ENCODE measurements around the gene SRP68. TPM values are rescaled to one million over a fixed set of nuclear protein-coding genes. Genes with fewer than 3 reads are reported as not detected.

Gene SRP68
- total and polyA plus RNA-seq, 2 of the 8 experiments (the other 6 are each of a cell fraction or from before 2014, with no cell fraction given): 57.7 to 83.5 TPM

DNA sequence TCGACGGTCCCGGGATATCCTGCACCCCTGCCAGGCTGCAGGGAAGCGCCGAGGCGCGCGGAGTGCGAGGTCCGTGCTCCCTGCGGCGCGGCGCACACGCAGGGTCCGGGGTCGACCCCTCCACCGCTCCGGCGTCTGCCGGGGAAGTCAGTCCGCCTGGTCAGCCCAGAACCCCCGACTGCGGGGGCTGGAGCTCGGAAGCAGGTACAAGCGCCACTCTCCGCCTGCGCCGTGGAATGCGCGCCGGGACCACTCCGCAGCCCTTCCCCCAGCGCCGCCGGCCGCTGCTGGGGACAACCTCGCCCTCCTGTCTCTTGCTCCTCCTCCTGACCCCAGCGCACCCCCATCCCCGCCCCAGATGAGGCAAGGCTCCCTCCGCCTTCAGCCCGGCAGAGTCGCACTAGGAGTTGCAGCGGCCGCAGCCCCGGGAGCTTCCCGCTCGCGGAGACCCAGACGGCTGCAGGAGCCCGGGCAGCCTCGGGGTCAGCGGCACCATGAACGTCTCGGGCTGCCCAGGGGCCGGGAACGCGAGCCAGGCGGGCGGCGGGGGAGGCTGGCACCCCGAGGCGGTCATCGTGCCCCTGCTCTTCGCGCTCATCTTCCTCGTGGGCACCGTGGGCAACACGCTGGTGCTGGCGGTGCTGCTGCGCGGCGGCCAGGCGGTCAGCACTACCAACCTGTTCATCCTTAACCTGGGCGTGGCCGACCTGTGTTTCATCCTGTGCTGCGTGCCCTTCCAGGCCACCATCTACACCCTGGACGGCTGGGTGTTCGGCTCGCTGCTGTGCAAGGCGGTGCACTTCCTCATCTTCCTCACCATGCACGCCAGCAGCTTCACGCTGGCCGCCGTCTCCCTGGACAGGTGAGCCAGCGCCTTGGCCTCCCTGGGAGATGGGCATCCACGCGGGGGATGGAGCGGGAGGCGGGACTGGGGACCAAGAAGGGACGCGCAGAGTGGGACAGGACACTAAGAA, 2.4 kb upstream of the SRP68 start, which contains the start of gene GALR2 (continued):
- no peak for TF ChIP-seq TAF7 (optimal IDR thresholded peaks at IDR 0.05; ENCODE audit: borderline replicate concordance, low read depth, low read length)
- no peak for TF ChIP-seq YY1 (IDR thresholded peaks at IDR 0.05; ENCODE audit: low read depth, low read length)
- TF ChIP-seq CTBP2 (IDR thresholded peaks at IDR 0.05; ENCODE audit: borderline replicate concordance, insufficient read depth, insufficient read length, low read length): no peak
- TF ChIP-seq SP4 (IDR thresholded peaks at IDR 0.05; ENCODE audit: low read length): no peak
- TF ChIP-seq, protein P1, sequence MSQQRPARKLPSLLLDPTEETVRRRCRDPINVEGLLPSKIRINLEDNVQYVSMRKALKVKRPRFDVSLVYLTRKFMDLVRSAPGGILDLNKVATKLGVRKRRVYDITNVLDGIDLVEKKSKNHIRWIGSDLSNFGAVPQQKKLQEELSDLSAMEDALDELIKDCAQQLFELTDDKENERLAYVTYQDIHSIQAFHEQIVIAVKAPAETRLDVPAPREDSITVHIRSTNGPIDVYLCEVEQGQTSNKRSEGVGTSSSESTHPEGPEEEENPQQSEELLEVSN (IDR thresholded peaks at IDR 0.05): 0 out of 2 replicates have a peak, but pooled peaks have one; percentile 23
- TF ChIP-seq RXRA (IDR thresholded peaks at IDR 0.05; ENCODE audit: insufficient read depth, low read depth, low read length): no peak
- TF ChIP-seq HDAC2 (IDR thresholded peaks at IDR 0.05; ENCODE audit: borderline replicate concordance in 1 of 2, low read depth in 2 of 2, low read length in 2 of 2): no peak
- no peak for TF ChIP-seq GABPA (IDR thresholded peaks at IDR 0.05; ENCODE audit: borderline replicate concordance, insufficient read depth, low read length)
- TF ChIP-seq, protein P2, sequence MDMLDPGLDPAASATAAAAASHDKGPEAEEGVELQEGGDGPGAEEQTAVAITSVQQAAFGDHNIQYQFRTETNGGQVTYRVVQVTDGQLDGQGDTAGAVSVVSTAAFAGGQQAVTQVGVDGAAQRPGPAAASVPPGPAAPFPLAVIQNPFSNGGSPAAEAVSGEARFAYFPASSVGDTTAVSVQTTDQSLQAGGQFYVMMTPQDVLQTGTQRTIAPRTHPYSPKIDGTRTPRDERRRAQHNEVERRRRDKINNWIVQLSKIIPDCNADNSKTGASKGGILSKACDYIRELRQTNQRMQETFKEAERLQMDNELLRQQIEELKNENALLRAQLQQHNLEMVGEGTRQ (IDR thresholded peaks at IDR 0.05; ENCODE audit: low read length): no peak
- no peak for TF ChIP-seq SIN3A (conservative IDR thresholded peaks at IDR 0.05 in 1 of 2, IDR thresholded peaks at IDR 0.05 in 1 of 2; ENCODE audit: low read depth in 1 of 2, low read length in 2 of 2)
- TF ChIP-seq SP2 (IDR thresholded peaks at IDR 0.05; ENCODE audit: low read length): no peak
- no peak for TF ChIP-seq NANOG (IDR thresholded peaks at IDR 0.05; ENCODE audit: insufficient read depth, low read depth, low read length, poor library complexity, severe bottlenecking)
- TF ChIP-seq, protein P3, sequence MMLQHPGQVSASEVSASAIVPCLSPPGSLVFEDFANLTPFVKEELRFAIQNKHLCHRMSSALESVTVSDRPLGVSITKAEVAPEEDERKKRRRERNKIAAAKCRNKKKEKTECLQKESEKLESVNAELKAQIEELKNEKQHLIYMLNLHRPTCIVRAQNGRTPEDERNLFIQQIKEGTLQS (IDR thresholded peaks at IDR 0.05; ENCODE audit: insufficient read depth, low read depth, low read length): no peak
- no peak; the same call in 1 of the 2 replicates for TF ChIP-seq CREB1 (IDR thresholded peaks at IDR 0.05)
- TF ChIP-seq KDM5A (IDR thresholded peaks at IDR 0.05; ENCODE audit: low read length): no peak
- TF ChIP-seq GTF2F1 (IDR thresholded peaks at IDR 0.05; ENCODE audit: borderline replicate concordance, low read depth, low read length): no peak
- no peak for TF ChIP-seq BACH1 (IDR thresholded peaks at IDR 0.05; ENCODE audit: low read length)
- TF ChIP-seq, protein P4, sequence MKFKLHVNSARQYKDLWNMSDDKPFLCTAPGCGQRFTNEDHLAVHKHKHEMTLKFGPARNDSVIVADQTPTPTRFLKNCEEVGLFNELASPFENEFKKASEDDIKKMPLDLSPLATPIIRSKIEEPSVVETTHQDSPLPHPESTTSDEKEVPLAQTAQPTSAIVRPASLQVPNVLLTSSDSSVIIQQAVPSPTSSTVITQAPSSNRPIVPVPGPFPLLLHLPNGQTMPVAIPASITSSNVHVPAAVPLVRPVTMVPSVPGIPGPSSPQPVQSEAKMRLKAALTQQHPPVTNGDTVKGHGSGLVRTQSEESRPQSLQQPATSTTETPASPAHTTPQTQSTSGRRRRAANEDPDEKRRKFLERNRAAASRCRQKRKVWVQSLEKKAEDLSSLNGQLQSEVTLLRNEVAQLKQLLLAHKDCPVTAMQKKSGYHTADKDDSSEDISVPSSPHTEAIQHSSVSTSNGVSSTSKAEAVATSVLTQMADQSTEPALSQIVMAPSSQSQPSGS (IDR thresholded peaks at IDR 0.05; ENCODE audit: low read length): no peak

Data from H1 (cell line).